OCI-LY7 (cell line): ENCODE measurements around the gene FABP6. TPM values are rescaled to one million over a fixed set of nuclear protein-coding genes. Genes with fewer than 3 reads are reported as not detected.

Experiments
- BruUV-seq: library from RNA; stranded (reverse); fragments of 400-500 nt; replicated peaks from 2 replicates; lab custom pipeline; 2021; lab: Mats Ljungman, UMichigan
- CTCF ChIA-PET: fragments of 300-600 bp; sonication (Branson Sonifier 250); formaldehyde crosslinking; loops from one replicate; lab custom pipeline; 2022; ENCODE audit warnings: antibody characterized with exemption; ENCODE audit not compliant: unreplicated experiment; lab: Charles Lee
- POLR2A ChIA-PET: fragments of 300-600 bp; sonication (Branson Sonifier 250); formaldehyde crosslinking; loops from one replicate; lab custom pipeline; 2022; ENCODE audit warnings: antibody characterized with exemption; lab: Charles Lee
- DNase-seq: peaks from one replicate; pipeline ENCODE4 v3.0.0-alpha.2; 2015; ENCODE audit warnings: low spot score
- H2AFZ ChIP-seq: fragments of 200-600 bp; sonication (generic), shearing (Covaris generic); 2 replicates; pipeline ENCODE4 v1.6.1; 2014; ENCODE audit warnings: mild to moderate bottlenecking, antibody characterized with exemption, low read length, moderate library complexity
- H3K27ac ChIP-seq: fragments of 200-600 bp; sonication (generic); 2 replicates; pipeline ENCODE4 v1.5.1; 2014; ENCODE audit warnings: mixed run types, low read depth, mild to moderate bottlenecking, moderate library complexity, low read length, inconsistent platforms; ENCODE audit not compliant: poor library complexity, severe bottlenecking
- H3K36me3 ChIP-seq: fragments of 200-600 bp; sonication (generic); 2 replicates; pipeline ENCODE4 v1.6.1; 2014; ENCODE audit warnings: mild to moderate bottlenecking, antibody characterized with exemption, low read length, moderate library complexity, mixed read lengths; ENCODE audit not compliant: insufficient read depth
- H3K4me1 ChIP-seq: fragments of 200-600 bp; sonication (generic); 2 replicates; pipeline ENCODE4 v1.5.1; 2014; ENCODE audit warnings: mild to moderate bottlenecking, low read length; ENCODE audit not compliant: insufficient read depth, poor library complexity, severe bottlenecking
- H3K4me2 ChIP-seq: fragments of 200-600 bp; sonication (generic); 2 replicates; pipeline ENCODE4 v1.6.1; 2014; ENCODE audit warnings: mild to moderate bottlenecking, low read length
- H3K4me3 ChIP-seq: fragments of 200-600 bp; sonication (generic); 2 replicates; pipeline ENCODE4 v1.5.1; 2014; ENCODE audit warnings: mild to moderate bottlenecking, low read depth, low read length; ENCODE audit not compliant: poor library complexity, severe bottlenecking
- H3K79me2 ChIP-seq: fragments of 200-600 bp; sonication (generic); 2 replicates; pipeline ENCODE4 v1.6.1; 2016; ENCODE audit warnings: low read depth, mild to moderate bottlenecking, low read length, moderate library complexity, mixed read lengths; ENCODE audit not compliant: insufficient read depth
- H3K9me2 ChIP-seq: fragments of 200-600 bp; sonication (generic); 2 replicates; pipeline ENCODE4 v1.6.1; 2016; ENCODE audit warnings: mild to moderate bottlenecking, low read length, mixed read lengths; ENCODE audit not compliant: insufficient read depth
- H3K9me3 ChIP-seq: fragments of 200-600 bp; sonication (generic); 2 replicates; pipeline ENCODE4 v1.6.1; 2014; ENCODE audit warnings: mild to moderate bottlenecking, mixed run types, low read length, mixed read lengths
- H4K20me1 ChIP-seq: fragments of 200-600 bp; sonication (generic); 2 replicates; pipeline ENCODE4 v1.6.1; 2014; ENCODE audit warnings: mild to moderate bottlenecking, antibody characterized with exemption, low read length, moderate library complexity, mixed read lengths; ENCODE audit not compliant: insufficient read depth
- CTCF ChIP-seq: fragments of 200-600 bp; sonication (generic); conservative IDR thresholded peaks from 2 replicates; pipeline ENCODE4 v1.5.1; 2014; ENCODE audit warnings: mild to moderate bottlenecking, antibody characterized with exemption, low read length, moderate library complexity, mixed read lengths
- EZH2phosphoT487 ChIP-seq: fragments of 200-600 bp; sonication (generic); IDR thresholded peaks from 2 replicates; pipeline ENCODE4 v1.6.1; 2018; ENCODE audit warnings: low read depth, borderline replicate concordance, mild to moderate bottlenecking, mixed run types, antibody characterized with exemption, low read length, moderate library complexity, mixed read lengths
- intact Hi-C: fragments of 100-400 bp; cut with micrococcal nuclease; formaldehyde crosslinking; loops from one replicate; pipeline ENCODE4 v1.10.0; 2022; ENCODE audit not compliant: unreplicated experiment
- total RNA-seq, 2 experiments: library from RNA; depleted of rRNA in 1 of 2; stranded (reverse); fragments of >200 nt in 1 of 2; shearing (Covaris generic) in 1 of 2; gene quantifications; 2 replicates each; pipeline ENCODE4 v1.2.3, GENCODE V29; 2014 to 2022

FABP6 gene
- total RNA-seq, 2 experiments from 2014 or later, result 0.69 TPM; not detected in 1

DNA sequence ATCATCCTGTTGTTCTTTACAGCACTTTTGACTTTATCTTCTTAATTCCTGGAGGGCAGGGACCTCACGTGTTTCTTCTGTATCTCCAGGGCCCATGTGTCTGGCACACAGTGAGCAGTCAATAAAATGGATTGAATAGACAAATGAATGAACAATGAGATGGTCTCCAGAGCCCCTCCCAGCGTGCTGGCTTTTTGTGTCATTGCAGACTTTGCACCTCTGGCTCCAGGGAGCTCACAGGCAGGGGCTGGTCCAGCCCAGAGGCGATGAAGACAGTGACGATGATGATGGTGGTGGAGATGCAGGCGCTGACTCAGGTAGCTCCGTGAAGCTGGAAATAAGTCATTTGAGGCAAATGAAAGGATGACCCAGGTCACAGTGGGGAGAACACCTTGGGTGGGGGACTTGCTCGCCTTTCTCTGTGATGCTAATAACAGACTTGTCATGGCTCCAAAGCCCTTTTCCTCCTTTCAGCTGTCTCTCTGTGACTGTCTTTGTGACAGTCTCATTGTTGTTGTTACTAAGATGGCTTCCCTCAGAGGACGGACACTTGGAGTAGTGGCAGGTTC is 30.4 kb upstream of the FABP6 start:
- POLR2A ChIA-PET, result interaction anchor here (0.5 to 0.7 kb wide), 4 partner anchors 25 to 177 kb away, joined by 3 to 5 read pairs (median 4); no protein-coding TSS in a partner anchor
- CTCF ChIA-PET, result no interaction called here
- BruUV-seq, result no TSS peak

DNA sequence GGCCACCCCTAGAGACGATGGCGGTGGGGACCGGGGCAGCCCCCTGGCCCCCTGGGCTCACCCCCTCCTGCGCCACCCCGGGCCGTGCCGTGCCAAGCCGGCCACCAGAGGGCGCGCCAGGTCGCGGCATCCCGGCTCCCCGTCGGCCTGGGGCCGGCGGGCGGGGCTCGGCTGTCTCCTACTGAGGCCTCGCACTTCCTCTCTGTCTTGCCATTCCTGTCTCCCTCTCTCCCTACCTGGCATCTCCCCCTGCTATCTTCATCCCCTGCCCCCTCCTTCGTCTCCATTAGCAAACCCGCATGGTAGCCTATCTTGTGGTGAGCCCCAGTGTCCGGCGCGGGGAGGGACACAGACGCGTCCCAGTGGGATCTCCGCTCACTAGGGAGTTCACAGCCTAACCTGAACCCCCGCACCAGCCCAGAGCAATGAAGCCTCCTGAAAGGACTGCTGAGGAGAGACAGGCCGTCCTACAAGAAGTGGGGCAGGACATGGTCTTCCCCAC is 29.8 kb upstream of the FABP6 start:
- no TSS peak for BruUV-seq
- H3K9me2 ChIP-seq, result no peaks in the 10 kb centered on the region
- POLR2A ChIA-PET, result interaction anchor here (0.7 kb wide), 1 partner anchor 177 kb away, joined by 3 read pairs; no protein-coding TSS in a partner anchor
- no peak overlapping the region for H3K4me3 ChIP-seq
- no peaks in the 10 kb centered on the region for H4K20me1 ChIP-seq
- peak overlapping the region; percentile 57 for H3K4me2 ChIP-seq
- CTCF ChIA-PET, result no interaction called here
- H3K36me3 ChIP-seq, result no peaks in the 10 kb centered on the region
- peak overlapping the region; percentile 56; the same call in 1 of the 2 replicates for H2AFZ ChIP-seq
- TF ChIP-seq EZH2phosphoT487 (no peak), CTCF (peak; percentile 92)
- no peaks in the 10 kb centered on the region for H3K4me1 ChIP-seq
- intact Hi-C loops, result loop anchor here (1.0 to 2.0 kb wide), 2 partner anchors 37 to 146 kb away; no protein-coding TSS in a partner anchor
- peak; percentile 66 for DNase-seq
- no peak overlapping the region for H3K27ac ChIP-seq
- H3K79me2 ChIP-seq, result no peaks in the 10 kb centered on the region
- no peaks in the 10 kb centered on the region for H3K9me3 ChIP-seq

More for the DNA sequence above, 30.4 kb upstream of the FABP6 start:
- no peak for DNase-seq
- H3K4me1 ChIP-seq, result no peaks in the 10 kb centered on the region
- no peaks in the 10 kb centered on the region for H4K20me1 ChIP-seq
- no peaks in the 10 kb centered on the region for H3K9me3 ChIP-seq
- no peaks in the 10 kb centered on the region for H3K79me2 ChIP-seq
- H3K9me2 ChIP-seq, result no peaks in the 10 kb centered on the region
- H3K36me3 ChIP-seq, result no peaks in the 10 kb centered on the region
- no peak for TF ChIP-seq CTCF
- no peak for TF ChIP-seq EZH2phosphoT487
- no peak overlapping the region for H3K4me3 ChIP-seq
- no peak overlapping the region for H3K27ac ChIP-seq
- H2AFZ ChIP-seq, result peak overlapping the region; percentile 14; the same call in 1 of the 2 replicates
- intact Hi-C loops, result loop anchor here (1.0 to 2.0 kb wide), 2 partner anchors 38 to 146 kb away; no protein-coding TSS in a partner anchor
- peak overlapping the region; percentile 57; the same call in 1 of the 2 replicates for H3K4me2 ChIP-seq

GRCh38 chr5:160207061-160207460 is 22.2 kb upstream of the FABP6 start:
- CTCF ChIA-PET, result no interaction called here
- Histone ChIP-seq H4K20me1 (no peaks in the 10 kb centered on the region), H3K79me2 (no peaks in the 10 kb centered on the region), H2AFZ (no peak overlapping the region), H3K4me3 (no peak overlapping the region), H3K4me1 (no peaks in the 10 kb centered on the region), H3K4me2 (no peak overlapping the region), H3K27ac (no peak overlapping the region), H3K9me3 (no peaks in the 10 kb centered on the region), H3K36me3 (no peaks in the 10 kb centered on the region), H3K9me2 (no peaks in the 10 kb centered on the region)
- POLR2A ChIA-PET, result interaction anchor here (0.5 kb wide), 1 partner anchor 180 kb away, joined by 3 read pairs; no protein-coding TSS in a partner anchor
- TF ChIP-seq EZH2phosphoT487 (no peak), CTCF (no peak)
- no peak for DNase-seq
- no TSS peak for BruUV-seq
- intact Hi-C loops, result loop anchor here (10.0 kb wide), 1 partner anchor 182 kb away; no protein-coding TSS in a partner anchor
